Psoas muscle (tissue), 8 donors: ENCODE data around the gene UBTF. TPM values are rescaled to one million over a fixed set of nuclear protein-coding genes. Genes with fewer than 3 reads are reported as not detected.

Experiments used
- ATAC-seq, 4 donors: fragments of 200-7000 bp; cut with Tn5 transposase; one replicate each; pipeline ENCODE4 v1.9.1; 2020; ENCODE audit warnings: moderate library complexity in 3 of 4, mild to moderate bottlenecking in 2 of 4
- DNase-seq, 2 donors: peaks; one replicate each; pipeline ENCODE4 v3.0.0-alpha.2; 2020
- H3K27ac ChIP-seq: fragments of 200-600 bp; one replicate; pipeline ENCODE4 v1.8.0; 2022
- H3K27me3 ChIP-seq, 3 donors: fragments of 200-600 bp in 1 of 3; one replicate each; pipeline versions ENCODE4 v1.6.1 to v1.8.0; 2013 to 2022; ENCODE audit warnings: low read length in 2 of 3, mild to moderate bottlenecking in 2 of 3, moderate library complexity in 1 of 3; ENCODE audit not compliant: insufficient read depth in 3 of 3
- H3K36me3 ChIP-seq, 2 donors: fragments of 200-600 bp in 1 of 2; one replicate each; pipeline versions ENCODE4 v1.6.1 to v1.8.0; 2013 to 2022; ENCODE audit warnings: low read depth in 1 of 2, mild to moderate bottlenecking in 1 of 2, moderate library complexity in 1 of 2; ENCODE audit not compliant: insufficient read depth in 1 of 2
- H3K4me1 ChIP-seq: fragments of 200-600 bp; one replicate; pipeline ENCODE4 v1.8.0; 2022
- H3K4me3 ChIP-seq: fragments of 200-600 bp; one replicate; pipeline ENCODE4 v1.8.0; 2022; ENCODE audit warnings: mild to moderate bottlenecking
- H3K9me3 ChIP-seq: fragments of 200-600 bp; one replicate; pipeline ENCODE4 v1.8.0; 2022
- CTCF ChIP-seq: fragments of 200-600 bp; IDR thresholded peaks from one replicate; pipeline ENCODE4 v1.8.0; 2022; ENCODE audit warnings: antibody characterized with exemption
- WGBS, 3 donors: extraction: QIAGEN DNeasy Blood & Tissue Kit; methylation state at CpG; one replicate each; pipeline versions ENCODE4 v1.1.6 to v1.1.7; 2013; 5-methylcytosine and 5-hydroxymethylcytosine counted together
- intact Hi-C, 2 donors: fragments of 100-400 bp; cut with DNase I; formaldehyde crosslinking; loops; one replicate each; pipeline versions ENCODE4 v1.11.0 to v1.14.2; 2022
- polyA plus RNA-seq, 3 donors: library from polyadenylated mRNA; stranded (reverse); fragments of 200-250 nt; gene quantifications; one replicate each; pipeline ENCODE4 v1.2.3, GENCODE V29; 2013
- total RNA-seq, 4 donors: library from RNA; stranded (reverse); fragmentation: NEBNext Ultra II Directional in 2 of 4; extraction: Animal tissue kit (Norgen Biotek cat#: 25700) in 2 of 4; gene quantifications; one replicate each; pipeline versions ENCODE4 v1.2.1 to v1.2.4, GENCODE V29; 2021 to 2023
- donor health status: healthy with polysubstance abuse.
- donor health status: DM: no; HTN: no; CAD: no; lungs with moderate emphysema.
- donor health status: Bipolar disorder and iron deficiency.
- donor health status: healthy.
- donor health status: DM: yes; HTN: yes; CAD: no.
- donor health status: DM: no; HTN: no; CAD: no.
- donor health status: DM: no; HTN: no; CAD: no.
- donor health status: DM: yes; HTN: yes; CAD: no.

Gene UBTF
- total and polyA plus RNA-seq, 7 donors: 36.0 to 67.5 (median 47.6) TPM

- DNase-seq (peak in 1 of 2 donors; percentile 53), ATAC-seq (no peak)
- no peaks in the 10 kb centered on the region for H3K9me3 ChIP-seq
- intact Hi-C loops: no loop called here
- peak overlapping the region; percentile 93 for H3K27ac ChIP-seq
- 65 to 68% (median 66%) methylated on average over 11 of the region's 11 CpGs for WGBS, 3 donors
- peaks cover 4% of the 10 kb centered on the region for H3K4me1 ChIP-seq
- no peaks in the 10 kb centered on the region for H3K27me3 ChIP-seq
- H3K36me3 ChIP-seq: peaks cover 5 to 46% of the 10 kb centered on the region in 2 donors
- no peak for TF ChIP-seq CTCF
- peak overlapping the region; percentile 87 for H3K4me3 ChIP-seq
Measured at GRCh38 chr17:44197980-44198720, 21.3 kb downstream of the UBTF start.

DNA sequence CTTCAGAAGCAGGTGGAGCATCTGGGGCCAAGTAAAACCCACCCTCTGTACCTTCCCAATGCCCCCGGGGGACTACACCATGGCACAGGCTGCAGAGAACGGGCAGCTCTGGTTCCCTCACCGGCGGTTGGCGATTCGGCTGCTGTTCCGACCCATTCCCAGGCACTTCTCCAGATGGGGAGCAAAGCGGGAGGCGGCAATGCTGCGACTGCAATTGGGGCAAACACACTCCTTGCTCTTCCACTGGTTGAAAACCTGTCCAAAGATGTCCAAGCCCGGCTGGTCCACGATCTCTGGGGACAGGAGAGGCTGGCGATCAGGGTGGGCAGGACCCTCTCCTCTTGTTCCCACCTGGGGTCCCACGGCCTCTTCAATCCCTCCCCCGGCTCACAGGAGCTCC lies 22.4 kb downstream of the UBTF start:
- WGBS, 3 donors: 84 to 90% (median 85%) methylated on average over 15 of the region's 15 CpGs
- no peak overlapping the region for H3K27ac ChIP-seq

GRCh38 chr17:44193326-44194084 lies 26.0 kb downstream of the UBTF start:
- no peaks in the 10 kb centered on the region for H3K4me1 ChIP-seq
- H3K9me3 ChIP-seq: no peaks in the 10 kb centered on the region
- intact Hi-C loops: no loop called here
- H3K36me3 ChIP-seq: peaks cover 5 to 84% of the 10 kb centered on the region in 2 donors
- ATAC-seq: no peak
- H3K27me3 ChIP-seq: no peaks in the 10 kb centered on the region
- TF ChIP-seq CTCF: no peak
- no peak overlapping the region for H3K4me3 ChIP-seq
- peak in 1 of 2 donors; percentile 55 for DNase-seq
- no peak overlapping the region for H3K27ac ChIP-seq
- WGBS, 3 donors: 90 to 92% (median 91%) methylated on average over 14 of the region's 14 CpGs

More for the DNA sequence above, 22.4 kb downstream of the UBTF start:
- peaks cover 3% of the 10 kb centered on the region for H3K4me1 ChIP-seq
- H3K27me3 ChIP-seq: no peaks in the 10 kb centered on the region
- intact Hi-C loops: no loop called here
- no peak overlapping the region for H3K4me3 ChIP-seq
- H3K9me3 ChIP-seq: no peaks in the 10 kb centered on the region
- TF ChIP-seq CTCF: no peak
- peaks cover 5 to 55% of the 10 kb centered on the region in 2 donors for H3K36me3 ChIP-seq
- ATAC-seq (no peak), DNase-seq (peak in 1 of 2 donors; percentile 48)

- 76 to 85% (median 82%) methylated on average over 5 of the region's 5 CpGs for WGBS, 3 donors
- Histone ChIP-seq H3K9me3 (no peaks in the 10 kb centered on the region), H3K27ac (no peak overlapping the region), H3K4me3 (no peak overlapping the region), H3K36me3 (peaks cover 5 to 84% of the 10 kb centered on the region in 2 donors), H3K27me3 (no peaks in the 10 kb centered on the region), H3K4me1 (peaks cover 6% of the 10 kb centered on the region)
- peak in 1 of 2 donors; percentile 42 for DNase-seq
- intact Hi-C loops: no loop called here
- no peak for TF ChIP-seq CTCF
- no peak for ATAC-seq
Measured at GRCh38 chr17:44192750-44193149, 26.7 kb downstream of the UBTF start.
